Liver (tissue), 9 donors: ENCODE data around the gene WAPL. TPM values are rescaled to one million over a fixed set of nuclear protein-coding genes. Genes with fewer than 3 reads are reported as not detected.

Experiments
- DNase-seq: peaks from one replicate; pipeline ENCODE4 v3.0.0-alpha.2; 2017; ENCODE audit warnings: low spot score
- H3K27ac ChIP-seq, 2 donors: one replicate each; pipeline ENCODE4 v1.7.0; 2013; ENCODE audit warnings: inconsistent platforms in 2 of 2, low read length in 2 of 2, control low read depth in 1 of 2, low read depth in 1 of 2, mild to moderate bottlenecking in 1 of 2
- H3K27me3 ChIP-seq, 4 donors: one replicate each; pipeline versions ENCODE4 v1.6.1 to v1.7.0; 2013; ENCODE audit warnings: low read length in 3 of 4, inconsistent platforms in 1 of 4, mild to moderate bottlenecking in 1 of 4, moderate library complexity in 1 of 4; ENCODE audit not compliant: control insufficient read depth in 4 of 4, insufficient read depth in 4 of 4
- H3K36me3 ChIP-seq, 4 donors: one replicate each; pipeline versions ENCODE4 v1.6.1 to v1.7.0; 2013; ENCODE audit warnings: low read length in 3 of 4, mild to moderate bottlenecking in 3 of 4, low read depth in 1 of 4, moderate library complexity in 1 of 4; ENCODE audit not compliant: control insufficient read depth in 4 of 4, insufficient read depth in 3 of 4
- H3K4me1 ChIP-seq, 4 donors: one replicate each; pipeline versions ENCODE4 v1.6.1 to v1.7.0; 2013; ENCODE audit warnings: low read length in 3 of 4, mild to moderate bottlenecking in 3 of 4, moderate library complexity in 1 of 4; ENCODE audit not compliant: control insufficient read depth in 4 of 4, insufficient read depth in 4 of 4
- H3K4me3 ChIP-seq, 3 donors: one replicate each; pipeline versions ENCODE4 v1.6.1 to v1.7.0; 2013; ENCODE audit warnings: low read length in 3 of 3, control low read depth in 1 of 3, low read depth in 1 of 3, mild to moderate bottlenecking in 1 of 3
- H3K9ac ChIP-seq, 2 donors: one replicate each; pipeline ENCODE4 v1.7.0; 2013; ENCODE audit warnings: low read length in 2 of 2, mild to moderate bottlenecking in 2 of 2, moderate library complexity in 2 of 2, control low read depth in 1 of 2, low read depth in 1 of 2
- H3K9me3 ChIP-seq, 4 donors: one replicate each; pipeline versions ENCODE4 v1.6.1 to v1.7.0; 2013; ENCODE audit warnings: low read length in 3 of 4; ENCODE audit not compliant: control insufficient read depth in 4 of 4
- ATF3 ChIP-seq: IDR thresholded peaks from 2 replicates; pipeline ENCODE4 v1.6.1; 2016; ENCODE audit warnings: antibody characterized with exemption
- CTCF ChIP-seq: fragments of 150-350 bp; IDR thresholded peaks from 2 replicates; pipeline ENCODE4 v1.5.1; 2017; ENCODE audit warnings: improper control_type of control experiment, low read depth, low read length; ENCODE audit not compliant: missing input control
- EGR1 ChIP-seq, 2 donors: IDR thresholded peaks; 2 replicates each; pipeline ENCODE4 v1.6.1; 2016 to 2018; ENCODE audit warnings: antibody characterized with exemption in 2 of 2, low read depth in 2 of 2
- FOXA1 ChIP-seq: IDR thresholded peaks from 2 replicates; pipeline ENCODE4 v1.6.1; 2016; ENCODE audit warnings: antibody characterized with exemption
- FOXA2 ChIP-seq: IDR thresholded peaks from 2 replicates; pipeline ENCODE4 v1.6.1; 2016; ENCODE audit warnings: antibody characterized with exemption
- GABPA ChIP-seq, 2 donors: IDR thresholded peaks in 1 of 2; conservative IDR thresholded peaks in 1 of 2; 2 replicates each; pipeline ENCODE4 v1.6.1; 2016; ENCODE audit warnings: antibody characterized with exemption in 2 of 2, mild to moderate bottlenecking in 1 of 2, moderate library complexity in 1 of 2
- HNF4A ChIP-seq, 2 donors: conservative IDR thresholded peaks; 2 replicates each; pipeline ENCODE4 v1.6.1; 2016; ENCODE audit warnings: antibody characterized with exemption in 2 of 2, mild to moderate bottlenecking in 2 of 2
- HNF4G ChIP-seq: IDR thresholded peaks from 2 replicates; pipeline ENCODE4 v1.6.1; 2016; ENCODE audit warnings: antibody characterized with exemption
- JUND ChIP-seq, 2 donors: IDR thresholded peaks; 2 replicates each; pipeline ENCODE4 v1.6.1; 2016; ENCODE audit warnings: antibody characterized with exemption in 2 of 2
- MAX ChIP-seq: IDR thresholded peaks from 2 replicates; pipeline ENCODE4 v1.6.1; 2016; ENCODE audit warnings: antibody characterized with exemption
- NR2F2 ChIP-seq: IDR thresholded peaks from 2 replicates; pipeline ENCODE4 v1.6.1; 2016; ENCODE audit warnings: antibody characterized with exemption
- RAD21 ChIP-seq, 2 donors: IDR thresholded peaks; 2 replicates each; pipeline ENCODE4 v1.6.1; 2016; ENCODE audit warnings: antibody characterized with exemption in 2 of 2, mild to moderate bottlenecking in 2 of 2
- REST ChIP-seq: IDR thresholded peaks from 2 replicates; pipeline ENCODE4 v1.6.1; 2016; ENCODE audit warnings: antibody characterized with exemption, mild to moderate bottlenecking
- RXRA ChIP-seq, 2 donors: IDR thresholded peaks; 2 replicates each; pipeline ENCODE4 v1.6.1; 2017 to 2018; ENCODE audit warnings: antibody characterized with exemption in 2 of 2, mild to moderate bottlenecking in 1 of 2
- SP1 ChIP-seq: IDR thresholded peaks from 2 replicates; pipeline ENCODE4 v1.6.1; 2018; ENCODE audit warnings: antibody characterized with exemption, mild to moderate bottlenecking
- TAF1 ChIP-seq: conservative IDR thresholded peaks from 2 replicates; pipeline ENCODE4 v1.6.1; 2016; ENCODE audit warnings: antibody characterized with exemption, mild to moderate bottlenecking
- YY1 ChIP-seq: IDR thresholded peaks from 2 replicates; pipeline ENCODE4 v1.6.1; 2016; ENCODE audit warnings: antibody characterized with exemption, mild to moderate bottlenecking
- ZBTB33 ChIP-seq: IDR thresholded peaks from 2 replicates; pipeline ENCODE4 v1.6.1; 2016; ENCODE audit warnings: antibody characterized with exemption
- WGBS: extraction: QIAGEN DNeasy Blood & Tissue Kit; methylation state at CpG from one replicate; pipeline ENCODE4 v1.1.7; 2013; 5-methylcytosine and 5-hydroxymethylcytosine counted together
- polyA plus RNA-seq, 2 donors: library from polyadenylated mRNA; stranded (reverse) in 1 of 2; unstranded in 1 of 2; fragments of 200-250 nt in 1 of 2; fragments of >200 nt in 1 of 2; fragmentation: Nextera tagmentation in 1 of 2; extraction: Ambion mirVana in 1 of 2; gene quantifications; one replicate each; pipeline versions ENCODE4 v1.2.1 to v1.2.3, GENCODE V29; 2013 to 2015
- total RNA-seq, 2 donors: library from RNA; depleted of rRNA; stranded (reverse); fragments of >200 nt; gene quantifications; one replicate each; pipeline ENCODE4 v1.2.3, GENCODE V29; 2014
- donor health status: healthy.
- donor health status: healthy.
- donor health status: healthy.
- donor health status: healthy.
- donor health status: healthy.

WAPL gene
- total and polyA plus RNA-seq, 4 donors = 9.7 to 37.9 (median 24.0) TPM

- Histone ChIP-seq H3K4me1 (peaks cover 0 to 14% (median 10%) of the 10 kb centered on the region in 4 donors), H3K27ac (peak overlapping the region; percentile 45 to 88), H3K4me3 (peak overlapping the region; percentile 4 to 42 (median 35)), H3K36me3 (no peaks in the 10 kb centered on the region), H3K27me3 (no peaks in the 10 kb centered on the region), H3K9ac (peak overlapping the region in 1 of 2 donors; percentile 14), H3K9me3 (no peaks in the 10 kb centered on the region)
- TF ChIP-seq HNF4G = no peak
- TF ChIP-seq FOXA2 = no peak
- no peak for TF ChIP-seq NR2F2
- TF ChIP-seq YY1 = no peak
- no peak for TF ChIP-seq REST
- TF ChIP-seq ATF3 = no peak
- TF ChIP-seq ZBTB33 = no peak
- TF ChIP-seq CTCF = no peak
- peak; percentile 64 to 76 for TF ChIP-seq RXRA (IDR thresholded peaks at IDR 0.05)
- peak in 1 of 2 donors; percentile 18 for TF ChIP-seq RAD21 (IDR thresholded peaks at IDR 0.05)
- no peak for TF ChIP-seq JUND (IDR thresholded peaks at IDR 0.05)
- peak; percentile 80 to 85 for TF ChIP-seq EGR1 (IDR thresholded peaks at IDR 0.05; ENCODE audit: low read depth in 2 of 2)
- TF ChIP-seq HNF4A (conservative IDR thresholded peaks at IDR 0.05) = peak; percentile 55 to 75
- TF ChIP-seq GABPA (IDR thresholded peaks at IDR 0.05 in 1 of 2, conservative IDR thresholded peaks at IDR 0.05 in 1 of 2) = no peak
- TF ChIP-seq SP1 = peak; percentile 62
- peak; percentile 20 for TF ChIP-seq MAX
- TF ChIP-seq FOXA1 = no peak
- TF ChIP-seq TAF1 = no peak
- 10% methylated on average over 47 of the region's 47 CpGs for WGBS
- DNase-seq = peak; percentile 80
Measured at GRCh38 chr10:86535132-86535882, 13.7 kb upstream of the WAPL start.
